AG10803 (cell line): ENCODE measurements around the gene FGD4.

Experiments
- DNase-seq: peaks from one replicate; pipeline ENCODE4 v3.0.0; 2010; ENCODE audit warnings: low read depth
- H3K4me3 ChIP-seq: 2 replicates; pipeline ENCODE4 v1.5.1; 2011; ENCODE audit warnings: mild to moderate bottlenecking, low read length, control low read depth
- TF ChIP-seq, protein P1 (sequence below): conservative IDR thresholded peaks from 2 replicates; pipeline ENCODE4 v1.5.1; 2011; ENCODE audit warnings: mild to moderate bottlenecking, low read length, control low read depth, inconsistent platforms

The FGD4 gene

GRCh38 chr12:32544893-32545292, 145.5 kb downstream of the FGD4 start:
- H3K4me3 ChIP-seq: no peak overlapping the region
- DNase-seq: no peak
- TF ChIP-seq, protein P1, sequence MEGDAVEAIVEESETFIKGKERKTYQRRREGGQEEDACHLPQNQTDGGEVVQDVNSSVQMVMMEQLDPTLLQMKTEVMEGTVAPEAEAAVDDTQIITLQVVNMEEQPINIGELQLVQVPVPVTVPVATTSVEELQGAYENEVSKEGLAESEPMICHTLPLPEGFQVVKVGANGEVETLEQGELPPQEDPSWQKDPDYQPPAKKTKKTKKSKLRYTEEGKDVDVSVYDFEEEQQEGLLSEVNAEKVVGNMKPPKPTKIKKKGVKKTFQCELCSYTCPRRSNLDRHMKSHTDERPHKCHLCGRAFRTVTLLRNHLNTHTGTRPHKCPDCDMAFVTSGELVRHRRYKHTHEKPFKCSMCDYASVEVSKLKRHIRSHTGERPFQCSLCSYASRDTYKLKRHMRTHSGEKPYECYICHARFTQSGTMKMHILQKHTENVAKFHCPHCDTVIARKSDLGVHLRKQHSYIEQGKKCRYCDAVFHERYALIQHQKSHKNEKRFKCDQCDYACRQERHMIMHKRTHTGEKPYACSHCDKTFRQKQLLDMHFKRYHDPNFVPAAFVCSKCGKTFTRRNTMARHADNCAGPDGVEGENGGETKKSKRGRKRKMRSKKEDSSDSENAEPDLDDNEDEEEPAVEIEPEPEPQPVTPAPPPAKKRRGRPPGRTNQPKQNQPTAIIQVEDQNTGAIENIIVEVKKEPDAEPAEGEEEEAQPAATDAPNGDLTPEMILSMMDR: no peak

DNA sequence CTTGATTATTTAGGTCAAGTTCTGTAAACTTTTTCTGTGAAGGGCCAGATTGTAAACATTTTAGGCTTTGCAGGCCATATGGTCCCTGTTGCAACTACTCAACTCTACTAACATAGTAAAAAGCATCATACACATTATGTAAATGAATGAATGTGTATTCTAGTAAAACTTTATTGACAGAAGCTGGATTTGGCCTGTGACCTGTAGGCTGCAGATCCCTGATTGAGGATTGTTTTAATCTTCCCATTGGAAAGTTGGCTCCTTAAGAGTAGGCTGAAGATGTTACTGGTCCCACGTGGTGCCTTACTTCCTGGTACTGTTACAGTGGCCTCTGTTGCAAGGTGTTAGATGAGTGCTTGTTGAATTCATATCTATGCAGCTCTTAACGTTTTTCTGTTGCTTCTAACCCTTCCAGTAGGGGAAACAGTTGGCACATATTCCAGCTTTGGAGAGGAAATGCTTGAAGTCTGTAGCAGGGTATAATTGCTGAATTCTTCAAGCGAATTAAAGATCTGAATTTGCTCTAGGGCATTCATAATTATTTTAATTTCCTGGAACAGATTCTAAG, 146.1 kb downstream of the FGD4 start:
- TF ChIP-seq, protein P1: no peak
- DNase-seq: no peak
- H3K4me3 ChIP-seq: no peak overlapping the region

DNA sequence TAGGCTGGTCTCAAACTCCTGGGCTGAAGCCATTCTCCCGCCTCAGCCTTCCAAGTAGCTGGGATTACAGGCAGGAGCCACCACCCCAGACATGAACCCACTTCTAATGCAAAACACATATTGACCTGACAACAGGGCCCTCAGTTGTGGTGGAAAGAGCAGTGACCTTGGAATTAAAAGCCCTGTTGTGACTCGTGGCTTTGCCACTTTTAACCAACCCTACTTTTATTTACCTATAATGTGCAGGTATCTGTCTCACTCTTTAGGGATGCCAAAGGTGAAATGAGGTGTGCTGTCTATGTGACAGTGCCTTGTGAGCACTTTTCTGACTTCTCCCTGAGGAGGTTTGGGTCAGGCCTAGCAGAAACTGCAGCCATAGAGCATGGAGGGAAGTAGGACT, 146.9 kb downstream of the FGD4 start:
- H3K4me3 ChIP-seq: no peak overlapping the region
- DNase-seq: no peak

GRCh38 chr12:32548691-32549281, 149.4 kb downstream of the FGD4 start:
- H3K4me3 ChIP-seq: no peak overlapping the region
- TF ChIP-seq, protein P1: no peak
- peak; percentile 93 for DNase-seq

More for the DNA sequence above, 146.9 kb downstream of the FGD4 start:
- TF ChIP-seq, protein P1: no peak

- TF ChIP-seq, protein P1: no peak
- H3K4me3 ChIP-seq: 0 out of 2 replicates have a peak overlapping the region, but pooled peaks have one; percentile 0
- peak; percentile 89 for DNase-seq
Measured at GRCh38 chr12:32549675-32550079, 150.3 kb downstream of the FGD4 start.

DNA sequence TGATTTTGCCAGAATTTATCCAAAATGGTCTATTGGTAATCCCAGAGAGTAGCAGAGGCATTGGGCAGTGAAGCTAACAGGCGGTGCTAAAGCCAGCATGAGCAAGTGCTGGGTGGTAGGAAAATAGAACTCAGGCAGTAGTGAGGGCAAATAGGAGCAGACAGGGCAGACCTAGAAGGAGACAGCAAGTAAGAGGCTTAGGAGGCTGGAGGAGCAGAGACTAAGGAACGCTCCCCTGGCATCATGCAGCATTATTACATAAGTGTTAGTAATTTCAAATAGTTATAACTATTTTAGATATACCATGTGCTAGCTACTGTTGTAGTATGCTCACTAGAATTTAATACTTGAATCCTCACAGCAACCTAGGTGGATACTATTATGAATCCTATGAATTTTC, 151.7 kb downstream of the FGD4 start:
- DNase-seq: no peak
- TF ChIP-seq, protein P1: no peak
- H3K4me3 ChIP-seq: no peak overlapping the region

DNA sequence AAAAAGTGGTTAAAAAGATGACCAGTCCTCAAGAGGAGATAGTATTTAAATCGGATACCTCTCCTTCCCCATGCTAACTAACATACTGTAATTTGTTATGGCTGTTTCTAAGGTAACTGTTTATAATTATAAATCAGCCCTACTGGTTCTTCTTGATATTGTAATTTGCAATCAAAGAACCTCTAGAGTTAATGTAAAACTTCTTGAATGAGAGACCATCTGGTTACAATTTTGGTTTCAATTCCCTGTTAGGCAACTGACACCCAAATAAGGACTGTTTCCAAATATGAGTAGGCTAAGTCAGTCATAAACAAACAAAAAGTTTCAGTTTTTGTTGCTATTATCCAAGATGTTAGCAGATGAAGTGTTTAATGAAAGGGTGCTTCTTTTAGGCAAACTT, 159.5 kb downstream of the FGD4 start:
- peak; percentile 83 for DNase-seq
- peak overlapping the region; percentile 5; the same call in 1 of the 2 replicates for H3K4me3 ChIP-seq
- TF ChIP-seq, protein P1: 0 out of 2 replicates have a peak, but pooled peaks have one; percentile 3
